ENCODE results near the gene FAM83F.

The FAM83F gene

GRCh38 chr22:39959640-39960447 lies 34.9 kb upstream of the FAM83F start, which contains the start of gene TMA7B:
TMA7B (plus strand) TSS chr22:39960397; CDS start chr22:39964375, 3,978 bp downstream.
- Histone ChIP-seq H3K9ac (peak within 1 kb of the TSS in 8 of 11 experiments; percentile 1 to 51 (median 34); a peak in 12 of 22 replicates), H4K20me1 (peaks cover 0 to 16% (median 0%) of the 10 kb centered on the region in 11 experiments; a peak in 1 of 22 replicates), H3K27me3 (peaks cover 0 to 66% (median 0%) of the 10 kb centered on the region in 11 experiments; a peak in 6 of 22 replicates), H3K4me2 (peak within 1 kb of the TSS; percentile 57 to 89 (median 80)), H3K36me3 (no peaks in the 10 kb centered on the region), H3K4me1 (peaks cover 53 to 87% (median 75%) of the 10 kb centered on the region in 10 experiments), H3K27ac (peak within 1 kb of the TSS in 9 of 11 experiments; percentile 57 to 75 (median 69); a peak in 17 of 22 replicates), H3K4me3 (peak within 1 kb of the TSS in 2 of 10 experiments; percentile 10 to 13; a peak in 2 of 20 replicates), H3K9me3 (replicated peaks in 1 of 11) (peaks cover 0 to 13% (median 4%) of the 10 kb centered on the region in 11 experiments; a peak in 8 of 22 replicates)
- TF ChIP-seq Cebpa-rat (IDR thresholded peaks at IDR 0.05): no peak

- Histone ChIP-seq H4K20me1 (peaks cover 0 to 16% (median 0%) of the 10 kb centered on the region in 11 experiments; a peak in 1 of 22 replicates), H3K4me1 (peaks cover 53 to 82% (median 75%) of the 10 kb centered on the region in 10 experiments), H3K9me3 (replicated peaks in 1 of 11) (peaks cover 0 to 13% (median 4%) of the 10 kb centered on the region in 11 experiments; a peak in 8 of 22 replicates), H3K4me2 (peak overlapping the region; percentile 57 to 89 (median 79)), H3K36me3 (no peaks in the 10 kb centered on the region), H3K27ac (peak overlapping the region in 9 of 11 experiments; percentile 57 to 75 (median 69); a peak in 17 of 22 replicates), H3K4me3 (peak overlapping the region in 2 of 10 experiments; percentile 10 to 13; a peak in 2 of 20 replicates), H3K9ac (peak overlapping the region in 7 of 11 experiments; percentile 12 to 51 (median 40); a peak in 10 of 22 replicates), H3K27me3 (peaks cover 0 to 61% (median 0%) of the 10 kb centered on the region in 11 experiments; a peak in 6 of 22 replicates)
- peak in 8 of 11 experiments; percentile 27 to 80 (median 53); a peak in 13 of 22 replicates for TF ChIP-seq Cebpa-rat (IDR thresholded peaks at IDR 0.05)
Observed at GRCh38 chr22:39960791-39961746, 33.7 kb upstream of the FAM83F start.

- H3K27me3 ChIP-seq: peaks cover 0 to 64% (median 0%) of the 10 kb centered on the region in 11 experiments; a peak in 6 of 22 replicates
- peak overlapping the region; percentile 57 to 89 (median 73) for H3K4me2 ChIP-seq
- H4K20me1 ChIP-seq: peaks cover 0 to 15% (median 0%) of the 10 kb centered on the region in 11 experiments; a peak in 1 of 22 replicates
- peaks cover 0 to 13% (median 4%) of the 10 kb centered on the region in 11 experiments; a peak in 8 of 22 replicates for H3K9me3 ChIP-seq (replicated peaks in 1 of 11)
- H3K4me1 ChIP-seq: peaks cover 46 to 73% (median 67%) of the 10 kb centered on the region in 10 experiments
- H3K9ac ChIP-seq: peak overlapping the region in 4 of 11 experiments; percentile 23 to 48 (median 34); a peak in 7 of 22 replicates
- H3K4me3 ChIP-seq: no peak overlapping the region
- H3K36me3 ChIP-seq: no peaks in the 10 kb centered on the region
- no peak for TF ChIP-seq Cebpa-rat (IDR thresholded peaks at IDR 0.05)
- peak overlapping the region in 9 of 11 experiments; percentile 57 to 75 (median 69); a peak in 18 of 22 replicates for H3K27ac ChIP-seq
Observed at GRCh38 chr22:39962071-39962470, 32.7 kb upstream of the FAM83F start.

GRCh38 chr22:39965748-39966147 lies 29.0 kb upstream of the FAM83F start:
- Histone ChIP-seq H3K36me3 (no peaks in the 10 kb centered on the region), H3K9ac (no peak overlapping the region), H3K4me3 (no peak overlapping the region), H3K9me3 (replicated peaks in 1 of 11) (peaks cover 0 to 13% (median 4%) of the 10 kb centered on the region in 11 experiments; a peak in 8 of 22 replicates), H4K20me1 (no peaks in the 10 kb centered on the region), H3K4me1 (peaks cover 22 to 36% (median 31%) of the 10 kb centered on the region in 10 experiments), H3K27ac (no peak overlapping the region), H3K27me3 (peaks cover 0 to 37% (median 0%) of the 10 kb centered on the region in 11 experiments; a peak in 2 of 22 replicates), H3K4me2 (no peak overlapping the region)
- TF ChIP-seq Cebpa-rat (IDR thresholded peaks at IDR 0.05): no peak

GRCh38 chr22:39966470-39966869 lies 28.3 kb upstream of the FAM83F start:
- H3K4me1 ChIP-seq: peaks cover 15 to 29% (median 23%) of the 10 kb centered on the region in 10 experiments
- H4K20me1 ChIP-seq: no peaks in the 10 kb centered on the region
- peaks cover 0 to 32% (median 0%) of the 10 kb centered on the region in 11 experiments; a peak in 2 of 22 replicates for H3K27me3 ChIP-seq
- H3K9me3 ChIP-seq (replicated peaks in 1 of 11): peaks cover 0 to 13% (median 4%) of the 10 kb centered on the region in 11 experiments; a peak in 8 of 22 replicates
- no peak overlapping the region for H3K9ac ChIP-seq
- H3K27ac ChIP-seq: no peak overlapping the region
- TF ChIP-seq Cebpa-rat (IDR thresholded peaks at IDR 0.05): no peak
- H3K4me2 ChIP-seq: no peak overlapping the region
- no peak overlapping the region for H3K4me3 ChIP-seq
- H3K36me3 ChIP-seq: no peaks in the 10 kb centered on the region

GRCh38 chr22:39967103-39967829 lies 27.5 kb upstream of the FAM83F start:
- peaks cover 0 to 27% (median 0%) of the 10 kb centered on the region in 11 experiments; a peak in 2 of 22 replicates for H3K27me3 ChIP-seq
- no peak overlapping the region for H3K9ac ChIP-seq
- no peak overlapping the region for H3K27ac ChIP-seq
- no peak overlapping the region for H3K4me2 ChIP-seq
- H3K4me3 ChIP-seq: no peak overlapping the region
- peaks cover 7 to 21% (median 15%) of the 10 kb centered on the region in 10 experiments for H3K4me1 ChIP-seq
- no peaks in the 10 kb centered on the region for H4K20me1 ChIP-seq
- TF ChIP-seq Cebpa-rat (IDR thresholded peaks at IDR 0.05): no peak; a peak in 1 of 22 replicates
- no peaks in the 10 kb centered on the region for H3K36me3 ChIP-seq
- peaks cover 0 to 13% (median 4%) of the 10 kb centered on the region in 11 experiments; a peak in 8 of 22 replicates for H3K9me3 ChIP-seq (replicated peaks in 1 of 11)
